ENCODE data around the gene RLIM.
A peak's percentile ranks its signal among the peaks of the same experiment; 100 is the strongest.

RLIM gene

GRCh38 chrX:74536152-74536831 is 78.1 kb downstream of the RLIM start:
- peak; percentile 41 to 62 for DNase-seq

- peak; percentile 45 to 59 for DNase-seq
Observed at GRCh38 chrX:74535408-74536151, 78.8 kb downstream of the RLIM start.

Measured in activated CD4-positive, alpha-beta T cell treated with anti-CD3 and anti-CD28 coated beads, Interleukin-2, amount 50 U/mL, for 48 hours (primary cell).